Parathyroid adenoma (tissue), 2 donors: ENCODE measurements around the gene CPM.

Experiments
- H2AFZ ChIP-seq: fragments of 300-600 bp; sonication (generic); one replicate; pipeline ENCODE4 v1.7.0; 2017; ENCODE audit warnings: antibody characterized with exemption, mild to moderate bottlenecking
- H3K27ac ChIP-seq: fragments of 300-600 bp; sonication (generic); one replicate; pipeline ENCODE4 v1.7.0; 2017
- H3K27me3 ChIP-seq: fragments of 300-600 bp; sonication (generic); one replicate; pipeline ENCODE4 v1.7.0; 2017; ENCODE audit warnings: low read length; ENCODE audit not compliant: control insufficient read depth, insufficient read depth
- H3K36me3 ChIP-seq: fragments of 300-600 bp; sonication (generic); one replicate; pipeline ENCODE4 v1.7.0; 2017; ENCODE audit warnings: low read length; ENCODE audit not compliant: control insufficient read depth, insufficient read depth
- H3K4me1 ChIP-seq: fragments of 300-600 bp; sonication (generic); one replicate; pipeline ENCODE4 v1.7.0; 2017; ENCODE audit warnings: control low read depth
- H3K4me2 ChIP-seq: fragments of 300-600 bp; sonication (generic); one replicate; pipeline ENCODE4 v1.7.0; 2017; ENCODE audit warnings: low read length
- H3K4me3 ChIP-seq: fragments of 300-600 bp; sonication (generic); one replicate; pipeline ENCODE4 v1.7.0; 2017; ENCODE audit warnings: low read depth, low read length
- H3K79me2 ChIP-seq: fragments of 300-600 bp; sonication (generic); one replicate; pipeline ENCODE4 v1.7.0; 2017; ENCODE audit warnings: control low read depth
- H3K9ac ChIP-seq: fragments of 300-600 bp; sonication (generic); one replicate; pipeline ENCODE4 v1.7.0; 2017; ENCODE audit warnings: mild to moderate bottlenecking
- H3K9me3 ChIP-seq: fragments of 300-600 bp; sonication (generic); one replicate; pipeline ENCODE4 v1.7.0; 2017; ENCODE audit warnings: low read length; ENCODE audit not compliant: control insufficient read depth
- TF ChIP-seq, protein P1 (sequence below): fragments of 300-600 bp; sonication (generic); IDR thresholded peaks from one replicate; pipeline ENCODE4 v1.7.0; 2017; ENCODE audit warnings: antibody characterized with exemption, mild to moderate bottlenecking
- donor health status: primary hyperparathyroidism.

CPM gene

DNA sequence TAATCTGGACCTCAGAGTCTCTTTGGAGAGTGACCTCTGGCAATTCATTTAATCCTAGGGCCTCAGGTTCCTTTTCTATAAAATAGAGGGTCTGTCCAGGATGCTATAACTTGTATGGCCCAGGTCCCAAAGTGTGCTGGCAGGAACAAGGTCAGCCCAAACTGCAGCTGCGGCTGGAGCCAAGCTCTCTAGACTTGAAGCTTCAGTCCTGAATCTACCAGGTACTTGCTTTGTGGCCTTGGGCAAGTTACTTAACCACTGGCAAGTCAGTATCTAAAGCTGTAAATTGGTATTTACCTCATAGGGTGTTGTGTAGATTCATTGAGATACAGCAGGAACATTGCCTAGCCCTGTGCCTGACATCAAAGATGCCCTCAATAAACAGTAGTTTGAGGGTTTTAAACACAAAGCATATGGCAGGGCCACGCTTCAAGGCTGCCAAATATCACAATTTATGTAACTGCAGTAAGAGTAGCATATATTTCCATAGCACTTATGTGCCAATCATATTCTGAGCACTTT lies 21.7 kb downstream of the CPM start:
- Histone ChIP-seq H3K27ac (no peak overlapping the region), H3K4me1 (no peaks in the 10 kb centered on the region), H3K4me2 (no peak overlapping the region), H3K27me3 (no peaks in the 10 kb centered on the region), H3K79me2 (no peaks in the 10 kb centered on the region), H2AFZ (no peak overlapping the region), H3K9me3 (no peaks in the 10 kb centered on the region), H3K4me3 (no peak overlapping the region), H3K36me3 (no peaks in the 10 kb centered on the region), H3K9ac (no peak overlapping the region)
- TF ChIP-seq, protein P1, sequence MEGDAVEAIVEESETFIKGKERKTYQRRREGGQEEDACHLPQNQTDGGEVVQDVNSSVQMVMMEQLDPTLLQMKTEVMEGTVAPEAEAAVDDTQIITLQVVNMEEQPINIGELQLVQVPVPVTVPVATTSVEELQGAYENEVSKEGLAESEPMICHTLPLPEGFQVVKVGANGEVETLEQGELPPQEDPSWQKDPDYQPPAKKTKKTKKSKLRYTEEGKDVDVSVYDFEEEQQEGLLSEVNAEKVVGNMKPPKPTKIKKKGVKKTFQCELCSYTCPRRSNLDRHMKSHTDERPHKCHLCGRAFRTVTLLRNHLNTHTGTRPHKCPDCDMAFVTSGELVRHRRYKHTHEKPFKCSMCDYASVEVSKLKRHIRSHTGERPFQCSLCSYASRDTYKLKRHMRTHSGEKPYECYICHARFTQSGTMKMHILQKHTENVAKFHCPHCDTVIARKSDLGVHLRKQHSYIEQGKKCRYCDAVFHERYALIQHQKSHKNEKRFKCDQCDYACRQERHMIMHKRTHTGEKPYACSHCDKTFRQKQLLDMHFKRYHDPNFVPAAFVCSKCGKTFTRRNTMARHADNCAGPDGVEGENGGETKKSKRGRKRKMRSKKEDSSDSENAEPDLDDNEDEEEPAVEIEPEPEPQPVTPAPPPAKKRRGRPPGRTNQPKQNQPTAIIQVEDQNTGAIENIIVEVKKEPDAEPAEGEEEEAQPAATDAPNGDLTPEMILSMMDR = no peak

DNA sequence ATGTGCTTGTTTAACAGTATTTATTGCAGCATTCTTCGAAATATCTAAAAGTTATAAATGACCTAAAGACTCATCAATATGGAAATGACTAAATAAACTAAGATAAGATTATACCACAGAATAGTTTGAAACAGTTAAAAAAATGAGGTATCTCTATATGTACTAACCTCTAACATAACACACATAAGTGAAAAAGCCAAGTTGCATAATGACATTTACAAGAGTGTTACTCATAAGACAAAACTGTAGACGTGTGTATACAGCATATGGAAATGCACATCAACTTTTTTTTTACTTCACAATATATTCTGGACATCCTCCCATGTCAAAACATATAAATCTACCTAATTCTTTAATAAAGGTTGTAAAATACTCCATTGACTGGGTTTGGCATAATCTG lies 22.8 kb downstream of the CPM start:
- Histone ChIP-seq H3K79me2 (no peaks in the 10 kb centered on the region), H3K9ac (no peak overlapping the region), H3K36me3 (no peaks in the 10 kb centered on the region), H3K4me3 (no peak overlapping the region), H3K27ac (no peak overlapping the region), H2AFZ (no peak overlapping the region), H3K4me1 (no peaks in the 10 kb centered on the region), H3K9me3 (no peaks in the 10 kb centered on the region), H3K27me3 (no peaks in the 10 kb centered on the region), H3K4me2 (no peak overlapping the region)
- TF ChIP-seq, protein P1 = no peak

DNA sequence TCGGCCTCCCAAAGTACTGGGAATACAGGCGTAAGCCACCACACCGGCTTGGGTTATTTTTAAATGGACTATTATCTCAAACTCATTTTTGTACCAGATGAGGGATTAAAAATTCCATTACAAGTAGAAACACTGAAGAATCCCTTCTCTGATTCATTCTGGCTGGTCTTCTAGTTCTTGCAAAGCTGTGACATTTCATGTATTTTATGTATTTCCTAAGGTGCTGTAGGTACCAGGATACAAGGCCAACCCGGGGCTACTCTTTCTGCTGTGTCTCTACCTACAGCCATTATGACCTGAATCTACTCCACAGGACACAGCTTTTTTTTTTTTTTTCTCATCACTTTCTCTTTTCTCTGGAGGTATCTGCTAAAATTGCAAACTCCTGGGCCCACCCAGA lies 24.9 kb downstream of the CPM start:
- no peak overlapping the region for H3K4me3 ChIP-seq

DNA sequence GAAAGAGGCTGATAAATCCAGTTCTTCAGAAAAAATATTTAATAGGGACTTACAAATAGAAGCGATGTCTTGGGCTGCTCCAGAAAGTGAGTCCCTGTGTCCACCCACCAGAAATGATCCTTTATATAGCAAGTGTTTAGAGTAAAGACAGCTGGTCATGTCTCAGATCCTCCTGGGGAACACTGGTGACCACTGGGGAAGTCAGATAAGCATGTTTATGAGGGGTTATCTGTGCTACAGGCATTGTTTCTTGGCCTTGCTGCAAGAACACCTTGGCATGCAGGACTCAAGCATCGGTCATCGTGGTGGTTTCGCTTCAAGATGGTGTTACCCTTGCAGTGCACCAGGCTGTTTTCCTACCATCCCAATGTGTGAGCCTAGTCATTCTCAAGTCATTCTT lies 27.2 kb downstream of the CPM start:
- H3K4me2 ChIP-seq = no peak overlapping the region
- no peak overlapping the region for H3K4me3 ChIP-seq
- TF ChIP-seq, protein P1 = no peak
- H3K9ac ChIP-seq = no peak overlapping the region
- no peak overlapping the region for H2AFZ ChIP-seq
- no peaks in the 10 kb centered on the region for H3K4me1 ChIP-seq
- H3K9me3 ChIP-seq = no peaks in the 10 kb centered on the region
- no peak overlapping the region for H3K27ac ChIP-seq
- no peaks in the 10 kb centered on the region for H3K36me3 ChIP-seq
- H3K79me2 ChIP-seq = no peaks in the 10 kb centered on the region
- no peaks in the 10 kb centered on the region for H3K27me3 ChIP-seq

More for the DNA sequence above, 24.9 kb downstream of the CPM start:
- H3K4me1 ChIP-seq = no peaks in the 10 kb centered on the region
- no peaks in the 10 kb centered on the region for H3K27me3 ChIP-seq
- H3K9ac ChIP-seq = no peak overlapping the region
- H3K27ac ChIP-seq = no peak overlapping the region
- no peak overlapping the region for H2AFZ ChIP-seq
- TF ChIP-seq, protein P1 = no peak
- H3K79me2 ChIP-seq = no peaks in the 10 kb centered on the region
- no peaks in the 10 kb centered on the region for H3K9me3 ChIP-seq
- no peak overlapping the region for H3K4me2 ChIP-seq
- H3K36me3 ChIP-seq = no peaks in the 10 kb centered on the region

DNA sequence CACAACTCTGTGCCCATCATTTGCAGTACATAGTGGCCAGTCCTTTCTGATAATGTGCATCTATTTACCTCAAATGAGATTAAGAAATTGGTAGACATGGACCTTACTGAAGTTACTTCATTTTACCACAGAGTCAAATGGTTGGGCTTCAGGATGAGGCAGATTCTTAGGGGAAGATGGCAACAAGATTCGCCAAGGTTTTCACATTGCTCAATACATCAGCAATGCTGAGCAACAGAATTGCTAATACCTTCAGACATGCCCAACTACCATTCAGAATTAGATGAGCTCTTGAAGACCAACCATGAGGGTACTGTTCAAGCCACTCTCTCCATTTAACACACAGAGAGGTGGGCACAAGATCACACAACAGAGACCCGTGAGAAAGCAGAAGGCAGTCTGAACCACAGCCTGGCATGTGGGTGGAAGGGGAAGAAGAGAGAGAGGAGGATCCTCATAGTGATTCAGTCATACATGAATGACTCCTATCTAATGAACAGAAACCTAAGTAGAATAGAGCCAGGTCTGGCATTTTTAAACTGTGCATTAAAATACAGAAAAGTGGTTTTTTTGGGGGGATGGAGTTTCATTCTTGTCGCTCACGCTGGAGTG lies 28.5 kb downstream of the CPM start:
- H2AFZ ChIP-seq = no peak overlapping the region
- no peaks in the 10 kb centered on the region for H3K9me3 ChIP-seq
- no peak overlapping the region for H3K4me2 ChIP-seq
- no peak overlapping the region for H3K4me3 ChIP-seq
- TF ChIP-seq, protein P1 = no peak
- H3K27ac ChIP-seq = no peak overlapping the region
- H3K9ac ChIP-seq = no peak overlapping the region
- no peaks in the 10 kb centered on the region for H3K36me3 ChIP-seq
- H3K79me2 ChIP-seq = no peaks in the 10 kb centered on the region
- H3K27me3 ChIP-seq = no peaks in the 10 kb centered on the region
- H3K4me1 ChIP-seq = no peaks in the 10 kb centered on the region
